ENCODE results near the gene KCNQ2. TPM values are rescaled to one million over a fixed set of nuclear protein-coding genes. Genes with fewer than 3 reads are reported as not detected.

The KCNQ2 gene
- total RNA-seq, 1 experiment from 2014 or later = not detected

DNA sequence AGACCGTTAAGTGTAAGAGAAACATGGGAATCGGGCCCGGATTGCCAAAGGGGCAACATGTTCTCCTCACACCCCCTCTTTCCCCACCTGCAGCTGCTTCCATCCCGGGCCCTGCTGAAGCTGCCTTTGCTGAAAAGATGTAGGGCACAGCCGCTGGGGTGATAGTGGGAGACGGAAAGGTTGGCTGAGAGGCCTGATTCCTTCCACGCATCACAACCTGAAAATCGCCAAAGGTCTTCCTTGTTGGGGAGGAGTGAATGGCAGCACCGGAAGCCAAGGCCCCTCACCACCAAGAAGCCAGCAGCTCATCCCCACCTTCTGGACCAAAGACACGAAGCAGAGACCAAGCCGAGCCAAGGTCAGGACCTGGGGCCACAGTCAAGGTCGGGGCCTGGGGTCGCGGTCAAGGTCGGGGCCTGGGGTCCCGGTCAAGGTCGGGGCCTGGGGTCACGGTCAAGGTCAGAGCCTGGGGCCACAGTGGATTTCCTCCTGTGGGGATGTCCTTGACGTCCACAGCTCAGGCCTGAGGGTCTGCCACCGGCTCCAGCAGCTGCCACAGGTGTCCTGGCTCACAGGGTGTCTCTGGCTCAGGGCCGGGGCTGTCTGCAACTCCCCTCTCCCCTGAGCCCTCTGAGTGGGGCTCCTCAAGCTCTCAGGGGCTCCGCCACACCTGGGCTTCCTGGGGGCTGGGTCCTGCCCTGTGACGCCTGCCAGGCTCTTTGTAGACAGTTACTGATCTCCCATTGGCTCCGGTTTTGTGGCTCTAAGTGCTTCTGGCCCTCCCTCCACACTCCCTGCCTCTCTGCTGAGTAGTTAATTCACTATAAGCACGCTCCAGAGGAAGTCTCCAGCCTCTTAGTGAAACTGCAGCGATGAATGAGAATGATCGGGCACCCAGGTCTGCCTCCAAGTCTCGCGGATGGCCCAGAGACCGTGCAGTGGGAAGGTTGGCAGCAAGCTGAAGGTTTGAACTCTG is 105.8 kb downstream of the KCNQ2 start:
- Histone ChIP-seq H2AFZ (no peak overlapping the region), H3K4me2 (no peak overlapping the region), H3K4me1 (replicated peaks; ENCODE audit: insufficient read depth) (no peaks in the 10 kb centered on the region), H3K9me2 (ENCODE audit: insufficient read depth) (no peaks in the 10 kb centered on the region), H3K4me3 (no peak overlapping the region), H3K27me3 (ENCODE audit: insufficient read depth, low read depth) (peaks cover 96% of the 10 kb centered on the region), H3K27ac (no peak overlapping the region), H3F3A (ENCODE audit: insufficient read depth, low read depth) (no peaks in the 10 kb centered on the region), H4K20me1 (ENCODE audit: insufficient read depth) (peaks cover 14% of the 10 kb centered on the region), H3K36me3 (ENCODE audit: low read depth) (no peaks in the 10 kb centered on the region), H3K9me3 (ENCODE audit: insufficient read depth, low read depth) (no peaks in the 10 kb centered on the region), H3K79me2 (ENCODE audit: low read depth) (no peaks in the 10 kb centered on the region)
- no peak for TF ChIP-seq EZH2 (IDR thresholded peaks at IDR 0.05; ENCODE audit: low read depth)
- TF ChIP-seq, protein P1, sequence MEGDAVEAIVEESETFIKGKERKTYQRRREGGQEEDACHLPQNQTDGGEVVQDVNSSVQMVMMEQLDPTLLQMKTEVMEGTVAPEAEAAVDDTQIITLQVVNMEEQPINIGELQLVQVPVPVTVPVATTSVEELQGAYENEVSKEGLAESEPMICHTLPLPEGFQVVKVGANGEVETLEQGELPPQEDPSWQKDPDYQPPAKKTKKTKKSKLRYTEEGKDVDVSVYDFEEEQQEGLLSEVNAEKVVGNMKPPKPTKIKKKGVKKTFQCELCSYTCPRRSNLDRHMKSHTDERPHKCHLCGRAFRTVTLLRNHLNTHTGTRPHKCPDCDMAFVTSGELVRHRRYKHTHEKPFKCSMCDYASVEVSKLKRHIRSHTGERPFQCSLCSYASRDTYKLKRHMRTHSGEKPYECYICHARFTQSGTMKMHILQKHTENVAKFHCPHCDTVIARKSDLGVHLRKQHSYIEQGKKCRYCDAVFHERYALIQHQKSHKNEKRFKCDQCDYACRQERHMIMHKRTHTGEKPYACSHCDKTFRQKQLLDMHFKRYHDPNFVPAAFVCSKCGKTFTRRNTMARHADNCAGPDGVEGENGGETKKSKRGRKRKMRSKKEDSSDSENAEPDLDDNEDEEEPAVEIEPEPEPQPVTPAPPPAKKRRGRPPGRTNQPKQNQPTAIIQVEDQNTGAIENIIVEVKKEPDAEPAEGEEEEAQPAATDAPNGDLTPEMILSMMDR (conservative IDR thresholded peaks at IDR 0.05) = no peak
- ChIA-PET POLR2A (ENCODE audit: unreplicated experiment) (no interaction called here), CTCF (no interaction called here)
- BruUV-seq (replicated peaks) = no TSS peak
- intact Hi-C loops (cut with micrococcal nuclease; ENCODE audit: unreplicated experiment) = no loop called here
- DNase-seq = no peak

- H4K20me1 ChIP-seq (ENCODE audit: insufficient read depth) = peaks cover 6% of the 10 kb centered on the region; the same call in 1 of the 2 replicates
- DNase-seq = no peak
- ChIA-PET CTCF (no interaction called here), POLR2A (ENCODE audit: unreplicated experiment) (no interaction called here)
- no peak for TF ChIP-seq EZH2 (IDR thresholded peaks at IDR 0.05; ENCODE audit: low read depth)
- TF ChIP-seq, protein P1 (conservative IDR thresholded peaks at IDR 0.05) = no peak
- H3K9me3 ChIP-seq (ENCODE audit: insufficient read depth, low read depth) = no peaks in the 10 kb centered on the region
- H3K4me1 ChIP-seq (replicated peaks; ENCODE audit: insufficient read depth) = no peaks in the 10 kb centered on the region
- no TSS peak for BruUV-seq (replicated peaks)
- no peaks in the 10 kb centered on the region for H3K79me2 ChIP-seq (ENCODE audit: low read depth)
- H3K4me2 ChIP-seq = no peak overlapping the region
- intact Hi-C loops (cut with micrococcal nuclease; ENCODE audit: unreplicated experiment) = no loop called here
- no peak overlapping the region for H3K27ac ChIP-seq
- no peak overlapping the region for H2AFZ ChIP-seq
- no peaks in the 10 kb centered on the region for H3K9me2 ChIP-seq (ENCODE audit: insufficient read depth)
- no peaks in the 10 kb centered on the region for H3K36me3 ChIP-seq (ENCODE audit: low read depth)
- no peak overlapping the region for H3K4me3 ChIP-seq
- H3F3A ChIP-seq (ENCODE audit: insufficient read depth, low read depth) = no peaks in the 10 kb centered on the region
- H3K27me3 ChIP-seq (ENCODE audit: insufficient read depth, low read depth) = peaks cover 90% of the 10 kb centered on the region
These were observed 106.7 kb downstream of the KCNQ2 start for GRCh38 chr20:63365601-63366389.

GRCh38 chr20:63364801-63365585 is 107.5 kb downstream of the KCNQ2 start:
- Histone ChIP-seq H3K9me2 (ENCODE audit: insufficient read depth) (no peaks in the 10 kb centered on the region), H2AFZ (no peak overlapping the region), H3F3A (ENCODE audit: insufficient read depth, low read depth) (no peaks in the 10 kb centered on the region), H3K27ac (no peak overlapping the region), H3K4me3 (no peak overlapping the region), H3K36me3 (ENCODE audit: low read depth) (no peaks in the 10 kb centered on the region), H3K27me3 (ENCODE audit: insufficient read depth, low read depth) (peaks cover 82% of the 10 kb centered on the region), H3K4me1 (replicated peaks; ENCODE audit: insufficient read depth) (no peaks in the 10 kb centered on the region), H4K20me1 (ENCODE audit: insufficient read depth) (peaks cover 6% of the 10 kb centered on the region; the same call in 1 of the 2 replicates), H3K9me3 (ENCODE audit: insufficient read depth, low read depth) (no peaks in the 10 kb centered on the region), H3K4me2 (no peak overlapping the region), H3K79me2 (ENCODE audit: low read depth) (no peaks in the 10 kb centered on the region)
- TF ChIP-seq, protein P1 (conservative IDR thresholded peaks at IDR 0.05) = no peak
- TF ChIP-seq EZH2 (IDR thresholded peaks at IDR 0.05; ENCODE audit: low read depth) = no peak
- DNase-seq = no peak
- ChIA-PET POLR2A (ENCODE audit: unreplicated experiment) (no interaction called here), CTCF (no interaction called here)
- BruUV-seq (replicated peaks) = no TSS peak
- intact Hi-C loops (cut with micrococcal nuclease; ENCODE audit: unreplicated experiment) = no loop called here
